GM12892 (cell line): ENCODE measurements around the gene GLP1R.

Source experiments
- POLR2A ChIP-seq: IDR thresholded peaks from 2 replicates; pipeline ENCODE4 v1.6.1; 2011; ENCODE audit warnings: low read depth, low read length, control low read depth
- POLR2AphosphoS5 ChIP-seq: IDR thresholded peaks from 2 replicates; pipeline ENCODE4 v1.6.1; 2011; ENCODE audit warnings: low read depth, low read length, control low read depth

DNA sequence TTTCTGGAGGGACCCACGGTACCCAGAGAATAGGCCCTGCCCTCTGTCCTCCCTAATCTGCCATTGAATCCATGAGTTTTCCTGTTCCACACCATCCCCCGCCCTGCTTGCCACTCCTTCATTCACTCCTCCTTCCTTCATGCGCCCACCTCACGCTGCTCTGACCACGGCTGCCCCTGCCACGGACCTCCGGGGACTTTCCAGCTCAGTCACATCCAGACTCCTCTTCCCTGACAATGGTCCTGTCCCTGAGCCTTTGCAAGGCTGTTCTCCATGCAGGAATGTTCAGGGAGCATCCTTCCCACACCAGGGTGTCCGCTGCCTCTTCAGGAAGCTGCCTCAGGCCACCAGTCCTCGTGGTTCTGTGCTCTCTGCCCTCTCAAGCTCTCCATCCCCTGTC, 25.9 kb downstream of the GLP1R start:
- TF ChIP-seq POLR2AphosphoS5 (no peak), POLR2A (no peak)
